H1 (cell line): ENCODE results near the gene NLK. TPM values are rescaled to one million over a fixed set of nuclear protein-coding genes. Genes with fewer than 3 reads are reported as not detected.
A peak's percentile ranks its signal among the peaks of the same experiment; 100 is the strongest.

Experiments used
- CTCF ChIA-PET: fragments of 300-600 bp; sonication (Branson Sonifier 250); formaldehyde crosslinking; loops from one replicate; lab custom pipeline; 2021; ENCODE audit not compliant: partially characterized antibody; lab: Charles Lee
- POLR2A ChIA-PET: fragments of 300-600 bp; sonication (Branson Sonifier 250); formaldehyde crosslinking; loops from one replicate; lab custom pipeline; 2021; ENCODE audit warnings: inconsistent platforms; ENCODE audit not compliant: partially characterized antibody; lab: Charles Lee
- DNase-seq, 2 experiments: peaks; one replicate each; pipeline versions ENCODE4 v3.0.0 to v3.0.0-alpha.2; 2010 to 2022; ENCODE audit warnings: low spot score in 2 of 2, low read depth in 1 of 2, mixed read lengths in 1 of 2
- FAIRE-seq: peaks from 2 replicates; lab custom pipeline; 2011; peaks lifted over from hg19 to GRCh38; lab: Jason Lieb, UNC
- H2AFZ ChIP-seq: 2 replicates; pipeline ENCODE4 v1.8.1; 2012; ENCODE audit warnings: low read length, inconsistent platforms
- H2AK5ac ChIP-seq: 2 replicates; pipeline ENCODE4 v1.6.1; 2013; ENCODE audit warnings: low read depth, low read length
- H2BK120ac ChIP-seq: replicated peaks from 2 replicates; pipeline ENCODE3; 2013; ENCODE audit warnings: low read depth, low read length, inconsistent platforms
- H2BK12ac ChIP-seq: 2 replicates; pipeline ENCODE4 v1.6.1; 2013; ENCODE audit warnings: low read depth, low read length
- H2BK15ac ChIP-seq: 2 replicates; pipeline ENCODE4 v1.6.1; 2013; ENCODE audit warnings: low read length
- H2BK20ac ChIP-seq: 2 replicates; pipeline ENCODE4 v1.6.1; 2013; ENCODE audit warnings: low read length
- H2BK5ac ChIP-seq: 2 replicates; pipeline ENCODE4 v1.6.1; 2013; ENCODE audit warnings: low read depth, low read length
- H3K14ac ChIP-seq: 2 replicates; pipeline ENCODE4 v1.6.1; 2013; ENCODE audit warnings: inconsistent platforms; ENCODE audit not compliant: insufficient read length
- H3K18ac ChIP-seq: 2 replicates; pipeline ENCODE4 v1.6.1; 2013; ENCODE audit warnings: low read length; ENCODE audit errors: extremely low read depth
- H3K23ac ChIP-seq: 2 replicates; pipeline ENCODE4 v1.6.1; 2013; ENCODE audit warnings: inconsistent platforms; ENCODE audit not compliant: insufficient read length
- H3K23me2 ChIP-seq: 2 replicates; pipeline ENCODE4 v1.6.1; 2013; ENCODE audit warnings: low read depth, low read length
- H3K27ac ChIP-seq: 2 replicates; pipeline ENCODE4 v1.6.1; 2011; ENCODE audit warnings: low read depth, low read length, inconsistent platforms
- H3K27me3 ChIP-seq, 4 experiments: replicated peaks in 1 of 4; 1 replicate in 1 of 4; 2 replicates in 3 of 4; pipeline versions ENCODE4 v1.6.1 to v1.8.1; 2011 to 2013; ENCODE audit warnings: low read length in 3 of 4, mild to moderate bottlenecking in 3 of 4, inconsistent platforms in 2 of 4, mixed read lengths in 2 of 4, moderate library complexity in 1 of 4; ENCODE audit not compliant: control insufficient read depth in 3 of 4, insufficient read depth in 3 of 4; ENCODE audit errors: extremely low read depth in 1 of 4
- H3K36me3 ChIP-seq, 4 experiments: 2 replicates each; pipeline versions ENCODE4 v1.6.1 to v1.8.1; 2011 to 2013; ENCODE audit warnings: mild to moderate bottlenecking in 4 of 4, low read length in 3 of 4, moderate library complexity in 2 of 4, control low read depth in 1 of 4, inconsistent platforms in 1 of 4; ENCODE audit not compliant: insufficient read depth in 4 of 4, control insufficient read depth in 2 of 4
- H3K4ac ChIP-seq: replicated peaks from 2 replicates; pipeline ENCODE3; 2013; ENCODE audit warnings: low read length, low read depth, mixed read lengths, inconsistent platforms; ENCODE audit not compliant: insufficient read length
- H3K4me1 ChIP-seq, 4 experiments: replicated peaks in 1 of 4; 1 replicate in 1 of 4; 2 replicates in 3 of 4; pipeline versions ENCODE4 v1.6.1 to v1.8.1; 2011 to 2013; ENCODE audit warnings: low read length in 3 of 4, inconsistent platforms in 2 of 4, mixed read lengths in 1 of 4; ENCODE audit not compliant: insufficient read depth in 4 of 4, control insufficient read depth in 3 of 4
- H3K4me2 ChIP-seq, 2 experiments: 2 replicates each; pipeline versions ENCODE4 v1.6.1 to v1.8.1; 2011 to 2013; ENCODE audit warnings: low read depth in 2 of 2, low read length in 2 of 2, control low read depth in 1 of 2, inconsistent platforms in 1 of 2, mild to moderate bottlenecking in 1 of 2; ENCODE audit not compliant: insufficient read depth in 1 of 2
- H3K4me3 ChIP-seq, 4 experiments: fragments of 200-600, 300-600 bp in 1 of 4; sonication (generic), shearing (Covaris generic), sonication (Bioruptor Twin) in 1 of 4; 2 replicates each; pipeline versions ENCODE4 v1.5.1 to v1.8.1; 2011 to 2016; ENCODE audit warnings: low read length in 4 of 4, low read depth in 3 of 4, control low read depth in 2 of 4, inconsistent platforms in 2 of 4, mild to moderate bottlenecking in 2 of 4, mixed read lengths in 1 of 4, moderate library complexity in 1 of 4; ENCODE audit not compliant: insufficient read depth in 2 of 4; ENCODE audit errors: extremely low read depth in 1 of 4
- H3K56ac ChIP-seq: replicated peaks from 2 replicates; pipeline ENCODE3; 2013; ENCODE audit warnings: low read depth, mild to moderate bottlenecking, mixed read lengths, low read length, inconsistent platforms; ENCODE audit not compliant: insufficient read length
- H3K79me1 ChIP-seq: 2 replicates; pipeline ENCODE4 v1.6.1; 2013; ENCODE audit warnings: low read depth, low read length, control low read depth
- H3K79me2 ChIP-seq, 2 experiments: 2 replicates each; pipeline versions ENCODE4 v1.6.1 to v1.8.1; 2012 to 2013; ENCODE audit warnings: low read length in 2 of 2, mild to moderate bottlenecking in 2 of 2, inconsistent platforms in 1 of 2; ENCODE audit not compliant: insufficient read depth in 2 of 2, control insufficient read depth in 1 of 2
- H3K9ac ChIP-seq, 4 experiments: replicated peaks in 1 of 4; 1 replicate in 1 of 4; 2 replicates in 3 of 4; pipeline versions ENCODE4 v1.6.1 to v1.8.1; 2011 to 2013; ENCODE audit warnings: low read depth in 3 of 4, low read length in 3 of 4, control low read depth in 2 of 4, mild to moderate bottlenecking in 2 of 4, moderate library complexity in 2 of 4, inconsistent platforms in 1 of 4; ENCODE audit errors: extremely low read depth in 1 of 4
- H3K9me3 ChIP-seq, 2 experiments: 2 replicates each; pipeline versions ENCODE4 v1.6.1 to v1.8.1; 2012 to 2013; ENCODE audit warnings: mild to moderate bottlenecking in 2 of 2, moderate library complexity in 2 of 2, control low read depth in 1 of 2, inconsistent platforms in 1 of 2, low read depth in 1 of 2, low read length in 1 of 2, mixed read lengths in 1 of 2; ENCODE audit not compliant: insufficient read depth in 2 of 2
- H4K20me1 ChIP-seq, 2 experiments: replicated peaks in 1 of 2; 2 replicates each; pipeline versions ENCODE3 to v1.8.1; 2011 to 2013; ENCODE audit warnings: inconsistent platforms in 2 of 2, low read length in 2 of 2, mild to moderate bottlenecking in 1 of 2; ENCODE audit not compliant: insufficient read depth in 2 of 2, control insufficient read depth in 1 of 2
- H4K5ac ChIP-seq: 2 replicates; pipeline ENCODE4 v1.6.1; 2013; ENCODE audit warnings: low read length, low read depth, mixed read lengths, inconsistent platforms; ENCODE audit not compliant: insufficient read length
- H4K8ac ChIP-seq: 2 replicates; pipeline ENCODE4 v1.8.0; 2013; ENCODE audit warnings: mild to moderate bottlenecking, moderate library complexity, low read length, inconsistent platforms; ENCODE audit not compliant: insufficient read depth; ENCODE audit errors: extremely low read depth
- H4K91ac ChIP-seq: replicated peaks from 2 replicates; pipeline ENCODE3; 2013; ENCODE audit warnings: low read length, mixed read lengths, inconsistent platforms; ENCODE audit not compliant: insufficient read length
- ASH2L ChIP-seq: fragments of 200-600, 300-600 bp; sonication (generic); IDR thresholded peaks from one replicate; pipeline ENCODE4 v1.7.1; 2017; ENCODE audit warnings: low read length
- CBX8 ChIP-seq: fragments of 300-800, 300-1000 bp; sonication (generic); IDR thresholded peaks from 2 replicates; pipeline ENCODE4 v1.7.1; 2016; ENCODE audit warnings: low read depth, low read length, borderline replicate concordance
- EZH2 ChIP-seq: fragments of 200-600 bp; sonication (generic); IDR thresholded peaks from 2 replicates; pipeline ENCODE4 v1.7.1; 2012; ENCODE audit warnings: low read depth, mild to moderate bottlenecking, moderate library complexity, low read length, inconsistent platforms; ENCODE audit not compliant: severe bottlenecking
- FOSL1 ChIP-seq: IDR thresholded peaks from 2 replicates; pipeline ENCODE4 v1.6.1; 2011; ENCODE audit warnings: mild to moderate bottlenecking, low read depth, low read length, moderate library complexity; ENCODE audit not compliant: insufficient read depth
- RAD21 ChIP-seq, 2 experiments: IDR thresholded peaks in 1 of 2; conservative IDR thresholded peaks in 1 of 2; 2 replicates each; pipeline ENCODE4 v1.6.1; 2011; ENCODE audit warnings: low read depth in 2 of 2, low read length in 2 of 2, improper control_type of control experiment in 1 of 2, inconsistent platforms in 1 of 2, mild to moderate bottlenecking in 1 of 2, moderate library complexity in 1 of 2
- RFX5 ChIP-seq: IDR thresholded peaks from 2 replicates; pipeline ENCODE4 v1.6.1; 2011; ENCODE audit warnings: low read depth, low read length, improper control_type of control experiment, borderline replicate concordance
- SP2 ChIP-seq: IDR thresholded peaks from 2 replicates; pipeline ENCODE4 v1.6.1; 2012; ENCODE audit warnings: mild to moderate bottlenecking, low read length, inconsistent platforms
- SUZ12 ChIP-seq: fragments of 200-600 bp; sonication (generic); IDR thresholded peaks from 2 replicates; pipeline ENCODE4 v1.6.1; 2012; ENCODE audit warnings: mild to moderate bottlenecking, inconsistent platforms, low read length, moderate library complexity, mixed read lengths
- TAF7 ChIP-seq: optimal IDR thresholded peaks from 2 replicates; pipeline ENCODE3; 2011; ENCODE audit warnings: low read depth, mild to moderate bottlenecking, inconsistent platforms, low read length, moderate library complexity, borderline replicate concordance
- TBP ChIP-seq: IDR thresholded peaks from 2 replicates; pipeline ENCODE4 v1.6.1; 2011; ENCODE audit warnings: low read depth, low read length, improper control_type of control experiment
- TEAD4 ChIP-seq: IDR thresholded peaks from 2 replicates; pipeline ENCODE4 v1.6.1; 2012; ENCODE audit warnings: low read depth, low read length, inconsistent platforms, mixed read lengths
- WGBS, 2 experiments: shearing (Covaris generic) in 1 of 2; methylation state at CpG; one replicate each; pipeline versions ENCODE4 v1.1.6 to v1.1.7; 2013 to 2015; ENCODE audit warnings: low lambda C conversion rate in 2 of 2, mixed read lengths in 2 of 2, inconsistent platforms in 1 of 2, low coverage in 1 of 2, missing lambda C conversion rate in 1 of 2; ENCODE audit not compliant: insufficient replicate concordance in 2 of 2, insufficient coverage in 1 of 2, insufficient read length in 1 of 2; ENCODE audit errors: extremely low coverage in 1 of 2, missing lambda C conversion rate in 1 of 2; 5-methylcytosine and 5-hydroxymethylcytosine counted together
- polyA plus RNA-seq, 7 experiments: library from polyadenylated mRNA; depleted of rRNA in 3 of 7; stranded (reverse) in 5 of 7; unstranded in 2 of 7; fragments of >200 nt in 5 of 7; fragments of 200-250 nt in 2 of 7; gene quantifications; 1 replicate in 5 of 7; 2 replicates in 1 of 7; 4 replicates in 1 of 7; pipeline versions ENCODE4 v1.2.1 to v1.2.3, GENCODE V29; 2011 to 2013; ENCODE audit warnings: missing spikeins in 2 of 7, mixed read lengths in 2 of 7
- total RNA-seq: library from RNA; stranded (reverse); fragmentation: NEBNext Ultra II Directional; extraction: Animal tissue kit (Norgen Biotek cat#: 25700); gene quantifications from 2 replicates; pipeline ENCODE4 v1.2.1, GENCODE V29; 2021

Gene NLK
- total and polyA plus RNA-seq, 2 of the 8 experiments (the other 6 are each of a cell fraction or from before 2014, with no cell fraction given), result 30.8 to 49.9 TPM

DNA sequence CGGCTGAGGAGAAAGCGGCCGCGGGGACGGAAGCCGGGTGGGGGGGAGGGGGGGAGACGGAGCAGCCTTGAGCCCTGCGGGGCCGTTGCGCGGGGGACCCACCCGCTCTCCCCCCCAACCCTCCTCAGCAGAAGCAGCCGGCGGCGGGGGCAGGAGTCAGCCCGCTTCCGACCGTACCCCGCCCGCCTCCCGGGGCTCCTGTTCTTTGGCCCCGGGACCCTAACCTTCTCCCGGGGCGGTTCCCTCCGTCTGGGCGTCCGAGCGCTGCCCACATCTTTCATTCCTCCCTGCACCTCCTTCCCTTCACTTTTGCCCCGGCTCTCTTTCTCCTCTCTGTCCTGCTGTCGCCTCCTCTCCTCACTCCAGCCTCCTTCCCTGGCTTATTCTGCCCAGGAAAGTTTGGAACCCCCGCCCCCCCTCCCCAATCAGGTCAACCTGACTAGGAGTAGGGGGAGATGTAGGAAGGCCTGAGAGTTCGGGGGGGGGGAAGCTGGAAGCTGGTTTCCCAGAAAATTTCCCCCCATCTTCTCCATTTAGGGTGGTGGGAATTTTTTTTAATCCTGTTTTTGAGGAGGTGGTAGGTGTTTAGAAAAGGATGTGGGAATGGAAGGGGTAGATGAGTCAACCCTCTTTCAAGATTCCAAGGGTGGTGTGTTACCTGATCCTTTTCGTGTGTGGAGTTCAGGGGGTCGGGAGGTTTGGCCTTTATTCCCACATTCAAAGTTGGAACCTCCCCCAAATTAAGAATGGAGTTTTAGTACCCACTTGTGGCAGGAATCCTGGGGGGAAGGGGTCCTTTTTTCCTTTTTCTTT, 427 bp upstream of the NLK start:
- DNase-seq (peak in 1 of 2 experiments; percentile 53), FAIRE-seq (no peak)
- H3K18ac ChIP-seq, result no peak overlapping the region
- peak overlapping the region; percentile 64 to 88 for H3K4me2 ChIP-seq
- peak overlapping the region; percentile 37 to 71 (median 52) for H3K9ac ChIP-seq
- H4K8ac ChIP-seq, result peak overlapping the region; percentile 62; the same call in 1 of the 2 replicates
- H3K23me2 ChIP-seq, result peaks cover 7% of the 10 kb centered on the region; the same call in 1 of the 2 replicates
- no peak overlapping the region for H2BK12ac ChIP-seq
- no peaks in the 10 kb centered on the region for H3K9me3 ChIP-seq
- no peaks in the 10 kb centered on the region for H3K27me3 ChIP-seq
- H2BK20ac ChIP-seq, result no peak overlapping the region
- CTCF ChIA-PET, result interaction anchor here (1.2 kb wide), 1 partner anchor 191 kb away, joined by 3 read pairs; no protein-coding TSS in a partner anchor
- 0 out of 2 replicates have a peak overlapping the region, but pooled peaks have one; percentile 46 for H3K27ac ChIP-seq
- no peak overlapping the region for H2BK15ac ChIP-seq
- no peak overlapping the region for H2BK120ac ChIP-seq
- no peak overlapping the region for H4K91ac ChIP-seq
- H3K23ac ChIP-seq, result no peak overlapping the region
- no peak overlapping the region for H3K56ac ChIP-seq
- no peak overlapping the region for H3K14ac ChIP-seq
- peaks cover 0 to 15% (median 0%) of the 10 kb centered on the region in 4 experiments; a peak in 1 of 8 replicates for H3K36me3 ChIP-seq
- no peak overlapping the region for H2AFZ ChIP-seq
- H3K79me1 ChIP-seq, result peaks cover 2% of the 10 kb centered on the region; the same call in 1 of the 2 replicates
- H4K5ac ChIP-seq, result no peak overlapping the region
- H2BK5ac ChIP-seq, result no peak overlapping the region; the same call in 1 of the 2 replicates
- H3K79me2 ChIP-seq, result peaks cover 17 to 51% of the 10 kb centered on the region in 2 experiments
- 9% methylated on average over 3 of the region's 34 CpGs; no CpG with 5 or more reads in 1 of the 2 experiments for WGBS, 2 experiments
- POLR2A ChIA-PET, result interaction anchor here (0.7 to 1.2 kb wide), 4 partner anchors 10 to 113 kb away, joined by 3 to 5 read pairs (median 5); no protein-coding TSS in a partner anchor
- H2AK5ac ChIP-seq, result no peak overlapping the region
- H3K4me3 ChIP-seq, result peak overlapping the region; percentile 75 to 85 (median 77)
- H4K20me1 ChIP-seq, result peaks cover 2 to 5% of the 10 kb centered on the region in 2 experiments
- no peak overlapping the region for H3K4ac ChIP-seq
- H3K4me1 ChIP-seq, result peaks cover 0 to 13% (median 7%) of the 10 kb centered on the region in 4 experiments; a peak in 5 of 7 replicates
- TF ChIP-seq TEAD4 (no peak), RFX5 (no peak), TBP (no peak), CBX8 (no peak), TAF7 (no peak), FOSL1 (no peak), SP2 (no peak), ASH2L (no peak), RAD21 (IDR thresholded peaks at IDR 0.05 in 1 of 2, conservative IDR thresholded peaks at IDR 0.05 in 1 of 2; ENCODE audit: low read depth in 2 of 2, low read length in 2 of 2) (no peak; a peak in 1 of 4 replicates), EZH2 (no peak), SUZ12 (no peak)
